K562 (cell line): ENCODE results near the gene CHRNG.

Experiments
- E4F1 ChIP-seq: fragments of 250-450 bp; sonication (Bioruptor Pico); IDR thresholded peaks from 2 replicates; pipeline ENCODE4 v1.5.0; 2021; ENCODE audit warnings: mild to moderate bottlenecking, borderline replicate concordance
- GABPA ChIP-seq: fragments of 200-800 bp; sonication (Bioruptor generic); conservative IDR thresholded peaks from 2 replicates; pipeline ENCODE4 v1.6.1; 2016; ENCODE audit warnings: low read depth, missing genetic modification characterization, missing compliant biosample characterization
- GTF2F1 ChIP-seq: IDR thresholded peaks from 2 replicates; pipeline ENCODE4 v1.6.1; 2011; ENCODE audit warnings: low read depth, low read length, improper control_type of control experiment
- HSF4 ChIP-seq: fragments of 250-450 bp; sonication (Bioruptor Pico); IDR thresholded peaks from 2 replicates; pipeline ENCODE4 v2.1.2; 2022; ENCODE audit warnings: mild to moderate bottlenecking, moderate library complexity, borderline replicate concordance
- NCOA1 ChIP-seq: fragments of 450-650 bp; IDR thresholded peaks from 2 replicates; pipeline ENCODE4 v1.6.1; 2016; ENCODE audit warnings: low read depth
- TBP ChIP-seq: optimal IDR thresholded peaks from 2 replicates; pipeline ENCODE3; 2011; ENCODE audit warnings: low read depth, low read length, improper control_type of control experiment
- TEAD4 ChIP-seq, 2 experiments: sonication (generic) in 1 of 2; formaldehyde crosslinking in 1 of 2; IDR thresholded peaks; 2 replicates each; pipeline versions ENCODE4 v1.6.1 to v1.8.0; 2012 to 2022; ENCODE audit warnings: borderline replicate concordance in 1 of 2, inconsistent platforms in 1 of 2, low read length in 1 of 2, mild to moderate bottlenecking in 1 of 2, missing genetic modification reagents in 1 of 2
- ZNF224 ChIP-seq: sonication (generic); formaldehyde crosslinking; IDR thresholded peaks from 2 replicates; pipeline ENCODE4 v1.8.0; 2022; ENCODE audit warnings: mild to moderate bottlenecking, missing genetic modification reagents
- ZNF263 ChIP-seq: sonication (generic); formaldehyde crosslinking; IDR thresholded peaks from 2 replicates; pipeline ENCODE4 v1.8.0; 2022; ENCODE audit warnings: mild to moderate bottlenecking, missing genetic modification reagents, borderline replicate concordance
- ZNF324 ChIP-seq: fragments of 250-450 bp; sonication (Bioruptor Pico); IDR thresholded peaks from 2 replicates; pipeline ENCODE4 v1.4.0; 2020; ENCODE audit warnings: mild to moderate bottlenecking

DNA sequence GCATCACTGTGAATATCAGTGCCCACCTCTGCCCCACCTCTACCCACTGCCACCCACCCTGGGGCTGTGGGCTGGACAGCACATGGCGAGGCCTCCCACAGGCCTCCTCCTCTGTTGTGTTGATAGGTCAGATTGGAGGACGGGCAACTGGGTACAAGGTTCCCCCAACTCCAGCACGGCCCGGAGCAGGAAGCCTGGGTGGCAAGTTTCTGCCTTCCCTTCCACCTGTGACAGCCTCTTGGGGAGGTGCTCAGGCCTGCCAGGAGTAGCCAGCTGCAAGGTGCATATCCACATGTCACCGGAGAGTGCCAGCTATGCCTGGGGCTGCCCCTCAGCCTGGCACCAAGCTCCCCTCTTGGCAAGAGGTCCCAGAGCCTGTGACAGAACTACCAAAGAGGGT is 45.0 kb upstream of the CHRNG start:
- TF ChIP-seq NCOA1 (no peak), ZNF224 (CRISPR knock-in tag) (no peak), TBP (no peak), GABPA (tag) (no peak), GTF2F1 (no peak), E4F1 (CRISPR knock-in tag) (no peak), ZNF263 (no peak), ZNF324 (CRISPR knock-in tag) (no peak), TEAD4 (IDR thresholded peaks at IDR 0.05; ENCODE audit: low read length) (no peak), TEAD4 (CRISPR knock-in tag; IDR thresholded peaks at IDR 0.05; ENCODE audit: borderline replicate concordance) (no peak), HSF4 (CRISPR knock-in tag) (no peak)
